Epithelial cell of proximal tubule (primary cell): ENCODE results near the gene ANKMY1. TPM values are rescaled to one million over a fixed set of nuclear protein-coding genes. Genes with fewer than 3 reads are reported as not detected.
"Not testable (repeated sequence)": the region's sequence is repeated elsewhere in the genome, so short reads cannot be mapped to it uniquely, and the experiment has no call there.

Experiments
- DNase-seq: peaks from one replicate; pipeline ENCODE4 v3.0.0-alpha.2; 2011; ENCODE audit warnings: low read depth
- H3K4me3 ChIP-seq: 2 replicates; pipeline ENCODE4 v1.5.1; 2011; ENCODE audit warnings: low read depth, mild to moderate bottlenecking, low read length
- total RNA-seq: library from RNA; depleted of rRNA; stranded (reverse); fragments of >200 nt; gene quantifications from 2 replicates; pipeline ENCODE4 v1.2.3, GENCODE V29; 2015
- TF ChIP-seq, protein P1 (sequence below): conservative IDR thresholded peaks from 2 replicates; pipeline ENCODE4 v1.5.1; 2012; ENCODE audit warnings: low read depth, mild to moderate bottlenecking, low read length

The ANKMY1 gene
- total RNA-seq, 1 donor from 2014 or later: 4.0 TPM

- no peak overlapping the region for H3K4me3 ChIP-seq
- no peak for DNase-seq
- TF ChIP-seq, protein P1, sequence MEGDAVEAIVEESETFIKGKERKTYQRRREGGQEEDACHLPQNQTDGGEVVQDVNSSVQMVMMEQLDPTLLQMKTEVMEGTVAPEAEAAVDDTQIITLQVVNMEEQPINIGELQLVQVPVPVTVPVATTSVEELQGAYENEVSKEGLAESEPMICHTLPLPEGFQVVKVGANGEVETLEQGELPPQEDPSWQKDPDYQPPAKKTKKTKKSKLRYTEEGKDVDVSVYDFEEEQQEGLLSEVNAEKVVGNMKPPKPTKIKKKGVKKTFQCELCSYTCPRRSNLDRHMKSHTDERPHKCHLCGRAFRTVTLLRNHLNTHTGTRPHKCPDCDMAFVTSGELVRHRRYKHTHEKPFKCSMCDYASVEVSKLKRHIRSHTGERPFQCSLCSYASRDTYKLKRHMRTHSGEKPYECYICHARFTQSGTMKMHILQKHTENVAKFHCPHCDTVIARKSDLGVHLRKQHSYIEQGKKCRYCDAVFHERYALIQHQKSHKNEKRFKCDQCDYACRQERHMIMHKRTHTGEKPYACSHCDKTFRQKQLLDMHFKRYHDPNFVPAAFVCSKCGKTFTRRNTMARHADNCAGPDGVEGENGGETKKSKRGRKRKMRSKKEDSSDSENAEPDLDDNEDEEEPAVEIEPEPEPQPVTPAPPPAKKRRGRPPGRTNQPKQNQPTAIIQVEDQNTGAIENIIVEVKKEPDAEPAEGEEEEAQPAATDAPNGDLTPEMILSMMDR: no peak
Measured at GRCh38 chr2:240499309-240500301, 58.2 kb downstream of the ANKMY1 start.

- TF ChIP-seq, protein P1: no peak
- no peak overlapping the region for H3K4me3 ChIP-seq
- DNase-seq: no peak
Measured at GRCh38 chr2:240498958-240499260, 58.9 kb downstream of the ANKMY1 start.

DNA sequence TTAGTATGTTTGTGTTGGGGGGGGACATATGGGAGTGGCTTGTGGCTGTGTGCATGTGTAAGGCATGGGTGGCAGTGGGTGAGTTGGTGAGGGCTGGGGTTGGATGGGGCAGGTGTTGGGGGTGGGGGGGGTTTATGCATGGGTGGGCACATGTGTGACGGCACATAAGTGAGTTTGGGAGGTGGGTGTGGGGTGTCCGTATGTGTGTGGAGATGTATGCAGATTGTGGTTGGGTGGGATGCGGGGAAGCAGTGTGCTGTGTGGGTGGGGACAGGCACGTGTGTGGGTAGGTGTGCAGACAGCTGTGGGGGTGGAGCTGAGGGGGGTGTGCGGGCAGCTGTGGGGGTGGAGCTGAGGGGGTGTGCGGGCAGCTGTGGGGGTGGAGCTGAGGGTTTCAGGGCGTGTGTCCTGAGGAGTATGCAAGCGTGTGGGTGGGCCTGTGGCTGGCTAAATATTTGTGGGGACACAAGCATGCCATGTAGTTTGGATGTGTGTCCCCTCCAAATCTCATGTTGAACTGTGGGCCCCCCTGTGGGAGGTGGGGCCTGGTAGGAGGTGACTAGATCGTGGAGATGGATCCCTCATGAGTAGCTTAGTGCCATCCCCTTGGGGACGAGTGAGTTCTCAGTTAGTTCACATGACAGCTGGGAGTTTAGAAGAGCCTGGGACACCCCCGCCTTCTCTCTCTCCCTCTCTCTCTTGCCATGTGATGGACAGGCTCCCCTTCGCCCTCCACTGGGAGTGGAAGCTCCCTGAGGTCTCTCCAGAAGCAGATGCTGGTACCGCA lies 59.4 kb downstream of the ANKMY1 start:
- TF ChIP-seq, protein P1: no peak
- DNase-seq: no peak
- H3K4me3 ChIP-seq: no peak overlapping the region

GRCh38 chr2:240497082-240497481 lies 60.7 kb downstream of the ANKMY1 start:
- TF ChIP-seq, protein P1: peak; percentile 52
- DNase-seq, H3K4me3 ChIP-seq: not testable (repeated sequence)

DNA sequence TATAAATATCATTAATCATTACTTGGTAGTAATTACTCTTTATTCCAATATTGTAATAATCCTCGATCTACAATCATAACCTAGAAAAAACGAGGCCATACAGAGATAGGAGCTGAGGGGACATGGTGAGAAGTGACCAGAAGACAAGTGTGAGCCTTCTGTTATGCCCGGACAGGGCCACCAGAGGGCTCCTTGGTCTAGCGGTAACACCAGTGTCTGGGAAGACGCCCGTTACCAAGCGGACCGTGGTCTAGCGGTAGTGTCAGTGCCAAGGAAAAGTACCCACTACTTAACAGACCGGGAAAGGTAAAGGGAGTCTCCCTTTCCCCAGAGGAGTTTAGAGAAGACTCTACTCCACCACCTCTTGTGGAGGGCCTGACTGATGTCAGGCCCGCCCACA lies 62.8 kb downstream of the ANKMY1 start:
- DNase-seq, H3K4me3 ChIP-seq: not testable (repeated sequence)
- TF ChIP-seq, protein P1: peak; percentile 34

DNA sequence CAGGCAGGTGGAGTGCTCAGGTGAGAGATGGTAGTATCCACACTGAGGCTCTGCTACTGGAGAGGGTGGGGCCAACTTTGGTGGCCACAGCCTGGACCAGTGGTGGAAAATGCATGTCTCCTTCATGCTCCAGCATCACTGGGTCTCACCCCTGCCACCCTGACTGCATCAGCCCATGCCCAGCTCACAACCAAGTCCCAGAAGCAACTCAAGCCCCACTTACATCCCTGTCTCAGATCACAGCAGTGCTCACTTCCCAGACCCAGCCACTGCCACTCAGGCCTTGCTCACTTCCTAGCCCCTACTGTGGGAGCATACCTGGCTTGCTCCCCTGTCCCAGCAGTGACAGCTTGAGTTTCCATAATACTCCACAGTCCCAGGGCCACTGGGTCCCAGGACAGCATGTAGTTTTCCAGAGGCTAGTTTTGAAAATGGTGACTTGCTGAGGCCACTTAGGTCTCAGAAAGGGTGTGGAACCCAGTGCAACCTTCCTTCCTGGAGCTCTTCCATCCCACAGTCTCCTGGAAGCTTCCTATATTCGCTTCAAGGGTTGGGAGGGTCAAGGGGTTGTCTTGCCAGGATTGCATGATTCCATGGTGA lies 63.5 kb downstream of the ANKMY1 start:
- no peak overlapping the region for H3K4me3 ChIP-seq
- no peak for DNase-seq
- TF ChIP-seq, protein P1: no peak
